Thymus (tissue), 14 donors: ENCODE results near the gene EPHX1. TPM values are rescaled to one million over a fixed set of nuclear protein-coding genes. Genes with fewer than 3 reads are reported as not detected.
"Not testable (repeated sequence)": the region's sequence is repeated elsewhere in the genome, so short reads cannot be mapped to it uniquely, and the experiment has no call there.

Experiments
- DNase-seq, 9 donors: peaks; one replicate each; pipeline ENCODE4 v3.0.0-alpha.2; 2013; ENCODE audit warnings: low spot score in 9 of 9, low read depth in 6 of 9, missing footprints in 1 of 9
- H3K27ac ChIP-seq, 2 donors: one replicate each; pipeline ENCODE4 v1.5.1; 2013; ENCODE audit warnings: control low read depth in 1 of 2, low read depth in 1 of 2, low read length in 1 of 2, mild to moderate bottlenecking in 1 of 2, moderate library complexity in 1 of 2
- H3K27me3 ChIP-seq, 2 donors: one replicate each; pipeline ENCODE4 v1.5.1; 2013; ENCODE audit warnings: low read length in 1 of 2; ENCODE audit not compliant: control insufficient read depth in 2 of 2, insufficient read depth in 1 of 2
- H3K36me3 ChIP-seq, 2 donors: one replicate each; pipeline ENCODE4 v1.5.1; 2013; ENCODE audit warnings: low read length in 1 of 2, mild to moderate bottlenecking in 1 of 2, moderate library complexity in 1 of 2; ENCODE audit not compliant: control insufficient read depth in 2 of 2, insufficient read depth in 2 of 2
- H3K4me1 ChIP-seq, 2 donors: one replicate each; pipeline ENCODE4 v1.5.1; 2013; ENCODE audit warnings: low read length in 2 of 2; ENCODE audit not compliant: control insufficient read depth in 2 of 2, insufficient read depth in 2 of 2
- H3K4me3 ChIP-seq, 2 donors: one replicate each; pipeline ENCODE4 v1.5.1; 2013; ENCODE audit warnings: low read length in 2 of 2, control low read depth in 1 of 2, mild to moderate bottlenecking in 1 of 2
- H3K9me3 ChIP-seq, 2 donors: one replicate each; pipeline ENCODE4 v1.5.1; 2013; ENCODE audit warnings: low read length in 1 of 2, mild to moderate bottlenecking in 1 of 2; ENCODE audit not compliant: control insufficient read depth in 2 of 2, insufficient read depth in 1 of 2
- WGBS: extraction: QIAGEN DNeasy Blood & Tissue Kit; methylation state at CpG from one replicate; pipeline ENCODE4 v1.1.7; 2013; 5-methylcytosine and 5-hydroxymethylcytosine counted together
- long read RNA-seq, 10 donors: transcript quantifications; one replicate each; lab custom pipeline, GENCODE V29; 2026
- polyA plus RNA-seq: library from polyadenylated mRNA; stranded (reverse); fragments of 200-250 nt; gene quantifications from one replicate; pipeline ENCODE4 v1.2.3, GENCODE V29; 2013
- total RNA-seq: library from RNA; stranded (reverse); fragments of 120-200 nt; gene quantifications from one replicate; pipeline ENCODE4 v1.2.4, GENCODE V29; 2013
- donor health status: healthy.

EPHX1 gene
- total RNA-seq: 9.3 TPM
- 13.3 TPM for polyA plus RNA-seq
- long read RNA-seq, donor 1: 0 reads
- long read RNA-seq, donor 2, transcript EPHX1-201 (9 exons, 1,660 nt): major isoform, 29 of 178 reads
- long read RNA-seq, donor 2, partial matches to known transcripts: 147 of 178 reads
- long read RNA-seq, donor 2, other reads (novel, unspliced or antisense): 0 of 178 reads
- long read RNA-seq, donor 3, transcript EPHX1-201 (9 exons, 1,660 nt): major isoform, 12 of 118 reads
- long read RNA-seq, donor 3, partial matches to known transcripts: 106 of 118 reads
- long read RNA-seq, donor 3, other reads (novel, unspliced or antisense): 0 of 118 reads
- long read RNA-seq, donor 4, transcript EPHX1-201 (9 exons, 1,660 nt): major isoform, 6 of 14 reads
- long read RNA-seq, donor 4, partial matches to known transcripts: 6 of 14 reads
- long read RNA-seq, donor 4, other reads (novel, unspliced or antisense): 0 of 14 reads
- long read RNA-seq, donor 5, transcript EPHX1-201 (9 exons, 1,660 nt): major isoform, 9 of 130 reads
- long read RNA-seq, donor 5, transcript EPHX1-203 (4 exons, 567 nt): minor isoform, 7 of 130 reads
- long read RNA-seq, donor 5, partial matches to known transcripts: 112 of 130 reads
- long read RNA-seq, donor 5, other reads (novel, unspliced or antisense): 0 of 130 reads
- long read RNA-seq, donor 6, transcript EPHX1-201 (9 exons, 1,660 nt): major isoform, 8 of 57 reads
- long read RNA-seq, donor 6, partial matches to known transcripts: 49 of 57 reads
- long read RNA-seq, donor 6, other reads (novel, unspliced or antisense): 0 of 57 reads
- long read RNA-seq, donor 7, transcript EPHX1-201 (9 exons, 1,660 nt): major isoform, 8 of 9 reads
- long read RNA-seq, donor 7, partial matches to known transcripts: 0 of 9 reads
- long read RNA-seq, donor 7, other reads (novel, unspliced or antisense): 0 of 9 reads
- long read RNA-seq, donor 8, transcript EPHX1-201 (9 exons, 1,660 nt): major isoform, 5 of 7 reads
- long read RNA-seq, donor 8, partial matches to known transcripts: 0 of 7 reads
- long read RNA-seq, donor 8, other reads (novel, unspliced or antisense): 0 of 7 reads
- long read RNA-seq, donor 9, partial matches to known transcripts: 25 of 31 reads
- long read RNA-seq, donor 9, other reads (novel, unspliced or antisense): 0 of 31 reads
- long read RNA-seq, donor 10, transcript EPHX1-201 (9 exons, 1,660 nt): major isoform, 6 of 7 reads
- long read RNA-seq, donor 10, partial matches to known transcripts: 0 of 7 reads
- long read RNA-seq, donor 10, other reads (novel, unspliced or antisense): 0 of 7 reads

DNA sequence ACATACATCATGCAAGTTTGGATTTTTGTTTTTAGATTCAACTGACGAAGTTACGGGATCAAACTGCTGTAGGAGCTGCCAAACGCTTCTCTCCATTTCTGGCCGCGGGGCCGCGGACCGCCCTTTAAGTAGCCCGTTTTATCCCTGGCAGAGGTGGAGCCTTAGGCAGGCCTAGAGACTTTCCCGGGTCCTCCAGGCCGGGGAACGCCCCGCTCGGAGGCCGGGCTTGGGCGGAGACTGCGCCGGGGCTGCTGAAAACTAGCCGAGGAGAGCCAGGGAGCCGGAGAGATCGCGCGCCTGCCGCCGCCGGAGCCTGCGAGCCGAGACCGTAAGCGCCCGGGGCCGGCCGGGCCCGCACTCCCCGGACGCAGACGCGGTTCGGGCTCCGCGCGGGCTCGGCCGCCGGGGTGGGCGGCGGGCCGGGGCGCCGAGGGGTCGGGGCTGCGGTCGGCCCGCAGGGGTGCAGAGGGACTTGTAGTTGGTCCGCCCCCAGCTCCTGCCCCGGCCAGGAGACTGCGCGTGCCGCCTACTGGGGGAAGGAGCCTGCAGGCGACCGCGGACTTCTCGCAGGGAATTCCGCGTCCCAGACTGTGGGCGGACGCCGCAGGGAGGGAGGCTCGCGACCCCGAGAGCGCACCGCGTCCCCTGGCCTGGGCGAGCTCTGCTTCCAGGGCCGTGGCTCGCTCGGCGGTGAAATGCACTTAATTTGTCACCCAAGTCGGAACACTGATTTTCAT, at the start of gene EPHX1:
Gene EPHX1, plus strand, starts transcription at position 283 of the 737 bp plus-strand sequence. CDS start 18,606 bp downstream, outside the sequence.
- Histone ChIP-seq H3K27ac (peak within 1 kb of the TSS in 1 of 2 donors; percentile 52), H3K9me3 (no peaks in the 10 kb centered on the region), H3K4me1 (peaks cover 0 to 25% of the 10 kb centered on the region in 2 donors), H3K36me3 (no peaks in the 10 kb centered on the region), H3K27me3 (peaks cover 0 to 37% of the 10 kb centered on the region in 2 donors), H3K4me3 (peak within 1 kb of the TSS; percentile 49 to 66)
- peak in 5 of 9 donors; percentile 23 to 66 (median 42) for DNase-seq
- 1% methylated on average over 80 of the region's 80 CpGs for WGBS

DNA sequence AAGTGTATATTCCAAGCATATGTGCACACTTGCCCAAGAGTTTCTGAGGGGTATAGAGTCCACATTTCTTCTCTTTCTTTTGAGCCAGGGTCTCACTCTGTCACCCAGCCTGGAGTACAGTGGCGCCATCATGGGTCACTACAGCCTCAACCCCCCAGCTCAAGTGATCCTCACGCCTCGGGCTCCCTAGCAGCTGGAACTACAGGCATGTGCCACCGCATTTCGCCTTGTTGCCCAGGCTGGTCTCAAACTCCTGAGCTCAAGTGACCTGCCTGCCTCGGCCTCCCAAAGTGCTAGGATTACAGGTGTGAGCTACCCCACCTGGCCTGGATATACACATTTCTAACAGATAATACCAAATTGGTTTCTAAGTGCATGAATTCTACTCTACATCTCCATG, 49.4 kb upstream of the EPHX1 start:
- H3K27me3 ChIP-seq: no peaks in the 10 kb centered on the region
- no peaks in the 10 kb centered on the region for H3K36me3 ChIP-seq
- no peaks in the 10 kb centered on the region for H3K9me3 ChIP-seq
- 98% methylated on average over 6 of the region's 6 CpGs for WGBS
- H3K27ac ChIP-seq: no peak overlapping the region
- DNase-seq: no peak
- peaks cover 0 to 12% of the 10 kb centered on the region in 2 donors for H3K4me1 ChIP-seq
- H3K4me3 ChIP-seq: no peak overlapping the region

DNA sequence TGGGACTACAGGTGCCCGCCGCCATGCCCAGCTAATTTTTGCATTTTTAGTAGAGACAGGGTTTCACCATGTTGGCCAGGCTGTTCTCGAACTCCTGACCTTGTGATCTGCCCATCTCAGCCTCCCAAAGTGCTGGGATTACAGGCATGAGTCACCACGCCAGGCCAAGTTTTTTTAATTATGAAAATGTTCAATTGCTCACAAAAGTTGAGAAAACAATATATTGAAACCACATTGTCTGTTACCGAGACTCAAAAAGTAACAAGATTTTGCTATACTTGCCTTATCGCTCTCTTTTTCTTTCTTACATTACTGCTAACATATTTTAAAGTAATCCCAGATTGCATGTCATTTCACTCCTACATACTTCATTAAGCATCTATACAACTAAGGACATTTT, 48.5 kb upstream of the EPHX1 start:
- not testable (repeated sequence) for DNase-seq
- 95% methylated on average over 6 of the region's 6 CpGs for WGBS

DNA sequence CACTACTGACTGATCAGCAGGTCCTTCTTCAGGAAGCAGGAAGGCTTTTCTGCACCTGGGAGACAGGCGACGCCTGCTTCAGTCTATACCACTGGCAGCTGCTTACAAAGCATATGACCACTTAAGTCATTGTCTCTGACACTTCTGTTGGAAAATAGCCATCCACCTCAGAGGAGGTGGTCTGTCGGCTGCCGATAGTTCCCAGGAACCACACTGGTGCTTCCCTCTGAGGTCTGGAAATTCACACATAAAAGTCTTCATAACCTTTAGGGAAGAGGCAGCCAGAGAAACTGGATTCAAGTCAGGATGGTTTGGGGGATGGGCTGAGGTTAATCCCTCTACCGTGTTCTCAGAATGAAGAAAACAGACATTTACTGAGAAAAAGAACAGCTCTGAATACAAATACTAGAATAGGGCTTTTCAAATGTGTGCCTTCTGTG, 47.9 kb upstream of the EPHX1 start:
- H3K27ac ChIP-seq: no peak overlapping the region
- DNase-seq: no peak

More for the DNA sequence above, 48.5 kb upstream of the EPHX1 start:
- not testable (repeated sequence) for H3K4me1 ChIP-seq, H3K9me3 ChIP-seq, H3K4me3 ChIP-seq, H3K27me3 ChIP-seq, H3K27ac ChIP-seq, H3K36me3 ChIP-seq

DNA sequence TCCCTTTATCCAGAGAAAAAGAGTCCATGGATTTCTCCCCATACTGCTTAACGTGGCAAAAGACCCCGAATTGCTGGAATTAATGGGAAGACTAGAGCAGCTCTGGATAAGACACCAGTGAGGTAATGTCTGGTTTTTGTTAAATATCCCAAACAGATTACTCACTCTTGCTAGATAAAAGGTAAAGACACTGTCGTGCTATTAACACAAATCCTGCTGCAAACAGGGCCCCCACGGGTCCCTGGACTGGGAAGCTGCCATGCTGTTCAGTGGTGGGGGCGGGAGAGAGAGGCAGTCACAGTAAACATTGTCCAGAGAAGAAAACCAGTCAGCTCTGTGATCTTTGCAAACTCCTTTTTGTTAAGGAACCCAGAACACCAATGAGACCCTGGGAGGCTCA, 47.5 kb upstream of the EPHX1 start:
- Histone ChIP-seq H3K4me3 (no peak overlapping the region), H3K27me3 (no peaks in the 10 kb centered on the region), H3K36me3 (no peaks in the 10 kb centered on the region), H3K4me1 (peaks cover 0 to 20% of the 10 kb centered on the region in 2 donors), H3K27ac (no peak overlapping the region), H3K9me3 (no peaks in the 10 kb centered on the region)
- DNase-seq: no peak
- 97% methylated on average over 5 of the region's 5 CpGs for WGBS

More for the DNA sequence above, 47.9 kb upstream of the EPHX1 start:
- peaks cover 0 to 16% of the 10 kb centered on the region in 2 donors for H3K4me1 ChIP-seq
- no peaks in the 10 kb centered on the region for H3K9me3 ChIP-seq
- H3K27me3 ChIP-seq: no peaks in the 10 kb centered on the region
- H3K4me3 ChIP-seq: no peak overlapping the region
- H3K36me3 ChIP-seq: no peaks in the 10 kb centered on the region
- WGBS: 95% methylated on average over 5 of the region's 5 CpGs

DNA sequence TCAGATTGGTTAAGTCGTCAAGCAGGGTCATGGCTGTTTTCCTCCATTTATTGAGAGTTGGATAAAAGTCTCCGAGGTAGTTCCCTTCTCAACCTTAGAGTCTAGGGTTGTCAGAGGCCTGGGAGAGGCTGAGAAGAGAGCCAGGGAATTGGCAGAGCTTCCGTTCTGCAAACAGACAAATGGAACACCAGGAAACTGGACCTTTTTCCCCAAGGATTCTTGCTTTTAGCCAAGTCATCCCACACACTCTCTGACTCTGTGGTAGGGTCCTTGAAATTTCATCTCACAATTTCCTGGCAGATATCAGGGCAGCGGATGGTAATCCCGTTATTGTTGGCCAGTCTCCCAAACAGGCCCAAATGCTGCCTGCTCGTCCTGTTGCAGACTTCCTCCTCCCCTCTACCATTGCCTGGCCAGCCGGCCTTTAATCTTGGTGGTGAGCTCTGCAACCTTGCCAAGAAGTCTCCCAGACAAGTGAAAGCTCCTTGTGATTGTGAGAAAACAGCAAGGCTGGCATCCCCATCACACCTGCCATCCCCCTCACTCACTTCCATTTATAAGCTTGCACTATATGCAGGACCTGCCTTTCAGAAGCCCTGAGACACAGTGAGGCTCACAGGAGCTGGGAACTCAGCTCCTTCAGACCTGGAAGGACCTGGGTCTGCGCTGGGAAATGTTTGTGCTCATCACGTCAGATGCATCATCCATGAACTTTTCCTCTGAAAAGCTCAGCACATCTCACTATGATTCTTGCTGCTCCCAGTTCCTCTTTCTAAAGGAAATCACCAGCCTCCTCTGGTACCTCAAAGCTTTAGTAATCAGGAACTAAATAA, 46.0 kb upstream of the EPHX1 start:
- Histone ChIP-seq H3K4me3 (no peak overlapping the region), H3K27me3 (no peaks in the 10 kb centered on the region), H3K36me3 (no peaks in the 10 kb centered on the region), H3K9me3 (no peaks in the 10 kb centered on the region), H3K27ac (no peak overlapping the region), H3K4me1 (peaks cover 0 to 35% of the 10 kb centered on the region in 2 donors)
- WGBS: 91% methylated on average over 9 of the region's 9 CpGs
- DNase-seq: no peak

DNA sequence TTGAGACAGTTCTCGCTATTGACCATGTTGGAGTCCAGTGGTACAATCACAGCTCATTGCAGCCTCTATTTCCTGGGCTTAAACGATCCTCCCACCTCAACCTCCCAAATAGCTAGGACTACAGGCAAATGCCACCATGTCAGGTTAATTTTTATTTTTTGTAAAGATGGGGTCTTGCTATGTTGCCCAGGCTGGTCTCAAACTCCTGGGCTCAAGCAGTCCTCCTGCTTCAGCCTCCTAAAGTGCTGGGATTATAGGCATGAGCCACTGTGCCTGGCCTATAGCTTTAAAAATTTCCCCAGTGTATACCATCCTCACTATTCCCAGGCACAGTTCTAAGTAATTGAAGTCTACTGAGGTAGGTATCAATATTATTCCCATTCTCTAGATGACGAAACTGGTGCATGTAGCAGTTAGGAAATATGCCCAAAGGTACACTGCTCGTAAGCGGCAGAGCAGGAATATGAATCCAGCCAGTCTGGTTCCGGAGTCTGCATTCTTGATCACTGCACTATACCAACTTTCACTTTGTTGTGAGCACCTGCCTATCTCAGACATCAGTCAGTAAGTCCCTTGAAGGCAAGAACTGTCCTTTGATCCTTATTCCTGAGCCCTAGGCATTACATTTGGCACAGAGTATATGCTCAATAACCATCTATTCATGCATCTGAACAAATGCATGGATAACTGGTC, 43.8 kb upstream of the EPHX1 start:
- DNase-seq: no peak
- H3K9me3 ChIP-seq: no peaks in the 10 kb centered on the region
- H3K27ac ChIP-seq: peak overlapping the region; percentile 20 to 64
- peaks cover 0 to 45% of the 10 kb centered on the region in 2 donors for H3K4me1 ChIP-seq
- H3K4me3 ChIP-seq: no peak overlapping the region
- no peaks in the 10 kb centered on the region for H3K36me3 ChIP-seq
- 99% methylated on average over 6 of the region's 6 CpGs for WGBS
- no peaks in the 10 kb centered on the region for H3K27me3 ChIP-seq
